Measurements from ENCODE around the gene GALNT17. TPM values are rescaled to one million over a fixed set of nuclear protein-coding genes. Genes with fewer than 3 reads are reported as not detected.

GALNT17 gene
- total RNA-seq, 2 experiments from 2014 or later = not detected

GRCh38 chr7:71393661-71394060 lies 261.7 kb downstream of the GALNT17 start:
- Mint-ChIP-seq H3K9me3 (peaks cover 19% of the 10 kb centered on the region), H3K27ac (no peak overlapping the region), H3K4me3 (no peak overlapping the region), H3K27me3 (no peaks in the 10 kb centered on the region), H3K36me3 (ENCODE audit: low read depth) (no peaks in the 10 kb centered on the region), H3K4me1 (no peaks in the 10 kb centered on the region)
- POLR2A ChIA-PET = no interaction called here
- CTCF ChIA-PET = no interaction called here
- no peak for DNase-seq

DNA sequence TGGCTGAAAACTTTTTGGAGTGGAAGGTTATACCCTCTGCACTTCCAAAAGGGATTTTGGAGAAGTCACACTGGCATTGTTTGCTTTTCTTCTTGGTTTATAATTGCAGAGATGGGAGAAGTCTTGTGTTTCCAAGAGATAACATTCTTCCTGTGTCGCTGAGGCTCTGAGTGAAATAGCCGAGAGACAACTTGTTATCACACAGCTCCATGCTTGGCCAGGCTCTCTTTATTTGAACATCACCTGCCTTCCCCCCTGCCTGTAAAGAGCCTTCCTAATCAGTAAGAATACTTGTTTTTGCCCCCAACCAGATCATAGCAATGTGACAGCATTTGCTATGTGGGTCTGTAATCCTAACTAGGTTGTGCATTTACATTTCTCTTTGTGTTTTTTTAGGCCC lies 270.7 kb downstream of the GALNT17 start:
- ChIA-PET POLR2A (no interaction called here), CTCF (no interaction called here)
- Mint-ChIP-seq H3K27me3 (no peaks in the 10 kb centered on the region), H3K4me1 (no peaks in the 10 kb centered on the region), H3K4me3 (no peak overlapping the region), H3K27ac (no peak overlapping the region), H3K9me3 (peaks cover 20% of the 10 kb centered on the region), H3K36me3 (ENCODE audit: low read depth) (no peaks in the 10 kb centered on the region)
- DNase-seq = no peak

DNA sequence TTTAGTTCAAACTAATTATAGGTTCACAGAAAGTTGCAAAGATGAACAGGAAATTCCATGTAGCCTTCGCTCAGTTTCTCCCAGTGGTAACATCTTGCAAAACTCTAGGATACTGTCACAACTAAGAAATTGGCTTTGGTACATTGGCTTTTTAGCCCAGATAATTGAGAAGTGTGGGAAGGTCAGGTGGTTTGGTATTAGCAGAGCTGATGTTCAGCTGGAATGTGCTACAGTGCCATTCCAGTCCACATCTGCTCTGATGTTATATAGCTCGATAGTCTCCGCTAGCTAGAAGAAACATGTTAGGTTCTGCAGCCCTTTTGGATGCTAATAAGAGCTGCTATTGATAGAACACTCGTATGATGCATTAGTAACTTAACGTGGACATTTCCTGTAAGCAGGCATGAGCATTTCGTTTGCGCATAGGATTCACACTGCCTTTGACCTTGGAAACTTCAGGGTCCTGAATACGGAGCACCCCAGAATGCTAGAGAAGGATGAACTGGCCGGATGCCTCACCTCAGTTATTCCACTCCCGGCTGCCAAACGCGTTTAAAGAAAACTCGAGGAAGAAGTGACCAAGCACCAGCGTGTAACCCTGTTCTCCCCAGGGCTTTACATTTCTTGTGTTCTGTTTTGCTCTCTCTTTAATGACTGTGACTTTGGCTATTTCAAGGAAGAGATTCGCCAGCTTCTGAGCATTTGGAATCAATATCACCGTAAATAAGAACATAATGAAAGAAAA lies 271.4 kb downstream of the GALNT17 start:
- CTCF ChIA-PET = no interaction called here
- Mint-ChIP-seq H3K27ac (no peak overlapping the region), H3K4me1 (no peaks in the 10 kb centered on the region), H3K4me3 (no peak overlapping the region), H3K27me3 (no peaks in the 10 kb centered on the region), H3K36me3 (ENCODE audit: low read depth) (no peaks in the 10 kb centered on the region), H3K9me3 (peaks cover 26% of the 10 kb centered on the region)
- POLR2A ChIA-PET = no interaction called here
- DNase-seq = no peak

GRCh38 chr7:71404726-71405345 lies 272.9 kb downstream of the GALNT17 start:
- Mint-ChIP-seq H3K27ac (no peak overlapping the region), H3K4me3 (no peak overlapping the region), H3K4me1 (no peaks in the 10 kb centered on the region), H3K27me3 (no peaks in the 10 kb centered on the region), H3K36me3 (ENCODE audit: low read depth) (no peaks in the 10 kb centered on the region), H3K9me3 (peaks cover 26% of the 10 kb centered on the region)
- no peak for DNase-seq
- POLR2A ChIA-PET = no interaction called here
- CTCF ChIA-PET = no interaction called here

DNA sequence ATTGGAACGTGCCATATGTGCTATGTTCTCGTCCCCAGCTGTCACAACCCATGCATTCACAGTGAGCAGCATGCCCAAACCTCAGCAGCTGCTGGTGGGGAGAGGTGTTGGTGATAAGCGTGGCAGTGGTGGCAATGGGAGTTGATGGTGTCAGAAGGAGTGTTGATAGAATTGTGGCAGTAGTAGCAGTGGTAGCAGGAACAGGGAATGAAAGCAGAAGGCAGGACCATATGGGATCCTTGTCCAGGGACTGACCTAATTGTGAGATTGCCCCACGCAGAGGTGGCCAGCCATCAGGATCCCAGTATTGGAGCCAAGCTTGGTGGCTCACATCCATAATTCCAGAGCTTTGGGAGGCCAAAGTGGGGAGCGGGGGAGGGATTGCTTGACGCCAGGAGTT lies 276.3 kb downstream of the GALNT17 start:
- Mint-ChIP-seq H3K36me3 (ENCODE audit: low read depth) (no peaks in the 10 kb centered on the region), H3K4me1 (no peaks in the 10 kb centered on the region), H3K9me3 (peaks cover 30% of the 10 kb centered on the region), H3K27ac (no peak overlapping the region), H3K27me3 (no peaks in the 10 kb centered on the region), H3K4me3 (no peak overlapping the region)
- no peak for DNase-seq
- ChIA-PET CTCF (no interaction called here), POLR2A (no interaction called here)

DNA sequence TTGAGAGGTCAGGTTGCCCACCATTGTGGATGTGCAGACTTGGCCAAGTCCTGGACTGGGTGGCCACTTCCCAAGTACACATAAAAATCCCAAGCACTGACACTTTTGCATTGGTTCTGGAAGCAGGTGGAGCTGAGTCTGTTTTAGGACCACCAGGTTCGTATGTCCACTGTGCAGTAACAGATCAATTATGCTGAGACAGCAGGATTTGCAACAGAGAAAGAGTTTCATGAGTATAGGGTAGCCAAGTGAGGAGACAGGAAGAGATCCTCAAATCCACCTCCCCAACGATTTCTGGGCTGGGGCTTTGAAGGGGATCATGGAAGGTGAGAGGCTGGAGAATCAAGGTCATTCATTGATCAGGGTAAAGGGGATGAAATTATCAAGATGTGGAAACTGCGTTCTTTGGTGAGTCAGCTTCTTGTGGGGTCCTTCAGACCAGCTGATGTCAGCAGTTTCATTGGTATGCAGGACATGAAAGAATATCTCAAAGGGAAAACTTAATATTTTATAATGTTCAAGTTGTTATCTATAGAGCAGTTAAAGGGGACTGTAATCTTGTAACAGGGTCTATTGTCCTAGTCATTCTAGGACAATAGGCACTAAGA lies 277.7 kb downstream of the GALNT17 start:
- no peaks in the 10 kb centered on the region for H3K4me1 Mint-ChIP-seq

GRCh38 chr7:71411475-71411874 lies 279.5 kb downstream of the GALNT17 start:
- no peak for DNase-seq
- no peaks in the 10 kb centered on the region for H3K27me3 Mint-ChIP-seq
- H3K36me3 Mint-ChIP-seq (ENCODE audit: low read depth) = no peaks in the 10 kb centered on the region
- no peak overlapping the region for H3K4me3 Mint-ChIP-seq
- ChIA-PET POLR2A (no interaction called here), CTCF (no interaction called here)
- peaks cover 36% of the 10 kb centered on the region for H3K9me3 Mint-ChIP-seq
- H3K4me1 Mint-ChIP-seq = no peaks in the 10 kb centered on the region
- no peak overlapping the region for H3K27ac Mint-ChIP-seq

More for the DNA sequence above, 277.7 kb downstream of the GALNT17 start:
- H3K36me3 Mint-ChIP-seq (ENCODE audit: low read depth) = no peaks in the 10 kb centered on the region
- peaks cover 33% of the 10 kb centered on the region for H3K9me3 Mint-ChIP-seq
- no peak overlapping the region for H3K4me3 Mint-ChIP-seq
- POLR2A ChIA-PET = no interaction called here
- no peak overlapping the region for H3K27ac Mint-ChIP-seq
- DNase-seq = no peak
- no peaks in the 10 kb centered on the region for H3K27me3 Mint-ChIP-seq
- CTCF ChIA-PET = no interaction called here

DNA sequence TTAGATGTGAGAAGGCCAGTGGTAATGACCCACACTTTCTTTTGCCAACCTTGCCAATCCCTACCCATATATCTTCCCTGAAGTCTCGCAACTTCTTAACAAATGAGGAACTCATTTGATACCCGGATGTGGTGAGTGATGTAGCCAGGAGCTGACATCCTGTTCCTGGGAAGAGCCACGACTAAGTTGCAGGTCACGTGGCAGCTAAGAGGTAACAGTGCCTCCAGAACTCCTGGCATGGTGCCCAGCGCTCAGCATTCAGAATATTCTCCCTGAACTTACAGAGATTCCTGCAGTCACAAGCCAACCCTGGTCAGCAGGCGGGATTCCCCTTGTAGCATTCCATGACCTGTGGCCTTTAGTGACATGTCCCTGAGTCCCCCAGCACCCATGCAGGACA lies 282.5 kb downstream of the GALNT17 start:
- Mint-ChIP-seq H3K9me3 (peaks cover 42% of the 10 kb centered on the region), H3K4me3 (no peak overlapping the region)
- CTCF ChIA-PET = no interaction called here

GRCh38 chr7:71419546-71420337 lies 287.8 kb downstream of the GALNT17 start:
- no peaks in the 10 kb centered on the region for H3K27me3 Mint-ChIP-seq
- ChIA-PET CTCF (no interaction called here), POLR2A (no interaction called here)
- no peak for DNase-seq
- H3K27ac Mint-ChIP-seq = no peak overlapping the region
- H3K9me3 Mint-ChIP-seq = peaks cover 25% of the 10 kb centered on the region
- H3K36me3 Mint-ChIP-seq (ENCODE audit: low read depth) = no peaks in the 10 kb centered on the region
- no peaks in the 10 kb centered on the region for H3K4me1 Mint-ChIP-seq
- no peak overlapping the region for H3K4me3 Mint-ChIP-seq

More for the DNA sequence above, 282.5 kb downstream of the GALNT17 start:
- Mint-ChIP-seq H3K27me3 (no peaks in the 10 kb centered on the region), H3K4me1 (no peaks in the 10 kb centered on the region), H3K36me3 (ENCODE audit: low read depth) (no peaks in the 10 kb centered on the region), H3K27ac (no peak overlapping the region)
- DNase-seq = no peak
- POLR2A ChIA-PET = no interaction called here

DNA sequence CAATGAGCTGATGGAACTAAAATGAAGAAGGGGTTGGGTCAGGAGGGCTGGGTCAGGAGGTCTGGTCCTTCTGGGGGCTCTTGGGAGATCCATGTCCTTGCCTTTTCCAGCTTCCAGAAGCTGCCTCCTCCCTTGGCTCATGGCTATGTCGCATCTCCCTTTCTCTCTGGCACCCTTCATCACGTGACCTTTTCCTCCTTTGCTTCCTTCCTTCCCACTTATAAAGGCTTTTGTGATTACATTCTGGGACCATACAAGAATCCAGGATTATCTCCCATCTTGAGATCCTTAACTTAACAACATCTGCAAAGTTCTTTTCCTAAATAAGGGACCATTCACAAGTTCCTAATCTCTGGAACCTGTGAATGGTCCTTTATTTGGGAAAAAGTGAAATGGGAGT lies 290.2 kb downstream of the GALNT17 start:
- POLR2A ChIA-PET = no interaction called here
- no peak for DNase-seq
- CTCF ChIA-PET = interaction anchor here (0.7 kb wide), 1 partner anchor 57 kb away, joined by 3 read pairs; no protein-coding TSS in a partner anchor
- Mint-ChIP-seq H3K36me3 (ENCODE audit: low read depth) (no peaks in the 10 kb centered on the region), H3K9me3 (peaks cover 25% of the 10 kb centered on the region), H3K4me3 (no peak overlapping the region), H3K27ac (no peak overlapping the region), H3K4me1 (no peaks in the 10 kb centered on the region), H3K27me3 (no peaks in the 10 kb centered on the region)

- Mint-ChIP-seq H3K27ac (no peak overlapping the region), H3K4me3 (no peak overlapping the region), H3K36me3 (ENCODE audit: low read depth) (no peaks in the 10 kb centered on the region), H3K9me3 (peaks cover 17% of the 10 kb centered on the region), H3K4me1 (no peaks in the 10 kb centered on the region), H3K27me3 (no peaks in the 10 kb centered on the region)
- ChIA-PET POLR2A (no interaction called here), CTCF (no interaction called here)
- DNase-seq = no peak
These were observed 292.5 kb downstream of the GALNT17 start for GRCh38 chr7:71424166-71425035.

GRCh38 chr7:71429083-71429482 lies 297.1 kb downstream of the GALNT17 start:
- Mint-ChIP-seq H3K4me1 (no peaks in the 10 kb centered on the region), H3K9me3 (peaks cover 31% of the 10 kb centered on the region), H3K27ac (no peak overlapping the region), H3K36me3 (ENCODE audit: low read depth) (no peaks in the 10 kb centered on the region), H3K27me3 (no peaks in the 10 kb centered on the region), H3K4me3 (no peak overlapping the region)
- no peak for DNase-seq
- POLR2A ChIA-PET = no interaction called here
- CTCF ChIA-PET = no interaction called here

DNA sequence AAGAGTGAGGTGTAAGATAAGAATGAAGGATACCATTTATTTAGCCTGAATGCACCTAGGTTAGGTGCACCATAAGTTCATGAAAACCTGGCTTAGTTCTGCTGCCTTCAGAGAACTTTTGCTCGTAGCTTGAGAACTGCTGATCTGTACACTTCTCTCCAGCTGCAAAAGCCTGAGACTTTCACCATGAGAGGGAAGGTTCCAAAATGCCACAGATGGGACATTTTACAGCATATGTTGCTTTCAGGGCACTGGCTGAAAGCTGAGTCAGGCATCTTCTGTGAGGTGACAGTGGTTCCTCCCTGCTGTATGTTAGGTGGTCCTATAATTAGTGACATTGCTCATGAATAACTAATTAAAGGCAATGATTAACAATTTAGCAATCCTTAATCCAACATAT lies 298.3 kb downstream of the GALNT17 start:
- H3K27ac Mint-ChIP-seq = no peak overlapping the region
- CTCF ChIA-PET = no interaction called here
- no peaks in the 10 kb centered on the region for H3K4me1 Mint-ChIP-seq
- no peaks in the 10 kb centered on the region for H3K36me3 Mint-ChIP-seq (ENCODE audit: low read depth)
- H3K9me3 Mint-ChIP-seq = peaks cover 34% of the 10 kb centered on the region
- no peaks in the 10 kb centered on the region for H3K27me3 Mint-ChIP-seq
- H3K4me3 Mint-ChIP-seq = no peak overlapping the region
- no peak for DNase-seq
- POLR2A ChIA-PET = no interaction called here

Measured in activated CD4-positive, alpha-beta memory T cell treated with anti-CD3 and anti-CD28 coated beads, Interleukin-2, amount 10 ng/mL, durations not matched to agents 7 days and 5 days (primary cell).